Panc1 (cell line): ENCODE measurements around the gene SLC35C1. TPM values are rescaled to one million over a fixed set of nuclear protein-coding genes. Genes with fewer than 3 reads are reported as not detected.

Source experiments
- ATAC-seq: fragments of 200-7000 bp; cut with Tn5 transposase; 2 replicates; pipeline ENCODE4 v1.9.1; 2020; ENCODE audit warnings: mild to moderate bottlenecking, moderate library complexity
- BruUV-seq: library from RNA; stranded (reverse); fragments of 400-500 nt; replicated peaks from 2 replicates; lab custom pipeline; 2021; lab: Mats Ljungman, UMichigan
- CTCF ChIA-PET: fragments of 300-600 bp; sonication (Branson Sonifier 250); formaldehyde crosslinking; loops from one replicate; lab custom pipeline; 2022; ENCODE audit warnings: antibody characterized with exemption; lab: Charles Lee
- POLR2A ChIA-PET: fragments of 300-600 bp; sonication (Branson Sonifier 250); formaldehyde crosslinking; loops from one replicate; lab custom pipeline; 2022; ENCODE audit warnings: antibody characterized with exemption; lab: Charles Lee
- DNase-seq: peaks from one replicate; pipeline ENCODE4 v3.0.0-alpha.2; 2010; ENCODE audit warnings: low read depth, low spot score
- H3K27ac ChIP-seq: 2 replicates; pipeline ENCODE4 v1.5.1; 2011; ENCODE audit warnings: mild to moderate bottlenecking, low read length, inconsistent platforms
- H3K27me3 ChIP-seq: fragments of 200-500 bp; sonication (Bioruptor generic); 2 replicates; pipeline ENCODE4 v1.6.0; 2014; ENCODE audit warnings: low read length, inconsistent platforms; ENCODE audit not compliant: control insufficient read depth, insufficient read depth
- H3K36me3 ChIP-seq: fragments of 200-500 bp; sonication (Bioruptor generic); 2 replicates; pipeline ENCODE4 v1.5.1; 2014; ENCODE audit warnings: inconsistent platforms, mild to moderate bottlenecking, low read length, moderate library complexity; ENCODE audit not compliant: control insufficient read depth, insufficient read depth
- H3K4me1 ChIP-seq: 2 replicates; pipeline ENCODE4 v1.5.1; 2011; ENCODE audit warnings: inconsistent platforms, mild to moderate bottlenecking, low read length, moderate library complexity; ENCODE audit not compliant: control insufficient read depth, insufficient read depth
- H3K4me3 ChIP-seq, 2 experiments: 2 replicates each; pipeline ENCODE4 v1.5.1; 2011 to 2012; ENCODE audit warnings: low read depth in 2 of 2, low read length in 2 of 2, mild to moderate bottlenecking in 2 of 2, inconsistent platforms in 1 of 2, moderate library complexity in 1 of 2
- H3K9me3 ChIP-seq: fragments of 200-500 bp; sonication (Bioruptor generic); 2 replicates; pipeline ENCODE4 v1.5.1; 2014; ENCODE audit warnings: low read depth, mild to moderate bottlenecking, inconsistent platforms, low read length, moderate library complexity; ENCODE audit not compliant: control insufficient read depth, insufficient read depth
- CTCF ChIP-seq: fragments of 450-650 bp; IDR thresholded peaks from 2 replicates; pipeline ENCODE4 v1.5.1; 2017; ENCODE audit warnings: mild to moderate bottlenecking
- POLR2AphosphoS5 ChIP-seq: IDR thresholded peaks from 2 replicates; pipeline ENCODE4 v1.6.1; 2012; ENCODE audit warnings: mild to moderate bottlenecking, low read depth, low read length, moderate library complexity
- REST ChIP-seq, 2 experiments: IDR thresholded peaks; 2 replicates each; pipeline ENCODE4 v1.6.1; 2011 to 2012; ENCODE audit warnings: low read depth in 2 of 2, control low read depth in 1 of 2, low read length in 1 of 2, mild to moderate bottlenecking in 1 of 2, moderate library complexity in 1 of 2; ENCODE audit not compliant: insufficient read depth in 1 of 2
- SIN3A ChIP-seq: IDR thresholded peaks from 2 replicates; pipeline ENCODE4 v1.6.1; 2012; ENCODE audit warnings: low read depth, mild to moderate bottlenecking, low read length, moderate library complexity, borderline replicate concordance; ENCODE audit not compliant: insufficient read depth
- TCF7L2 ChIP-seq: IDR thresholded peaks from 2 replicates; pipeline ENCODE4 v1.6.1; 2011; ENCODE audit warnings: mild to moderate bottlenecking, low read depth, low read length, inconsistent platforms
- in situ Hi-C: cut with HindIII; loops from 2 replicates; pipeline ENCODE4 v1.10.0; 2016; ENCODE audit warnings: low sequenced_read_pairs, low pct_unique_long_range_greater_than_20kb
- intact Hi-C: fragments of 100-400 bp; cut with micrococcal nuclease; formaldehyde crosslinking; loops from one replicate; pipeline ENCODE4 v1.10.0; 2022; ENCODE audit not compliant: unreplicated experiment
- total RNA-seq: library from RNA; stranded (reverse); gene quantifications from one replicate; pipeline ENCODE4 v1.2.1, GENCODE V29; 2021; ENCODE audit not compliant: unreplicated experiment

SLC35C1 gene
- total RNA-seq, 1 experiment from 2014 or later, result 13.4 TPM

DNA sequence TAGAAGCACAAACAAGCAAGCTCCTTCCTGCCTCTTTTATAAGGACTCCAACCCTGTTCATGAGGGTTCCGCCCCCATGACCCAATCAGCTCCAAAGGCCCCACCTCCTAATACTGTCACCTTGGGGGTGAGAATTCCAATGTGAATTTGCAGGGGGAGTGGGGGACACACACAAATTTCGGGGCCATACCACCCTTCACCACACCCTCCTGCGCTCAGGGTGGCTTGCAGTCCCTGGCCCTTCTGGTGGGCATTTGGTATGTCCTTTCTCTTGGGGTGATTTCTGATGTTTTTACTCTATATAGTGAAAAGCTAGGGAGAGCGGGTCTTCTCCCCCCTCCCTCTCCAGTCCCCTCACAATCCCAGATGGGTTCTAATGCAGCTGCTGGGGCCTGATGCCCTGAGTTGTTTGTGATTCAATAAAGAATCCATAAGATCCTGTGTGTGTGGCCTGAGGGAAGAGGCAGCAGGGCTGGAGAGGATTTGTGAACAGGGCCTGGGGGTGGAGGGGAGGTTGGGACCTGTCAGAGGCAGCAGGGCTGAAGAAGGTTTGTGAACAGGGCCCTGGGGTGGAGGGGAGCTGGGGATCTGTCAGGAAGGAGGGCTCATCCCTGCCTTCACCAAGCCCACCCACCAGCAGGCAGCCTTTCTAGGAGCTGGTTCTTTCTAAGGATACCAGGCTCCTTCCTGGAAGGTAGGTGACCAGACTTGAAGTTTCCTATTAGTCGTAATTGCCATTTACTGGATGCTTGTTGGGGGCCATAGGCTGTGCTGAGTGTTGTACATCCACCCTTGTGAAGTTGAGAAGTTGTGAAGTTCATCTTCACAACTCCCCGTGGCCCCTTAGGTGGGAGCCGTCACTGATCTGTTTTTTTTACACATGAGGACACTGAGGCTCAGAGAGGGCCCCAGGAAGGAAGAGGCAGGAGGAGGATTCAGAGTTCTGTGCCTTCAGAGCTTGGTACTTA, 7.9 kb downstream of the SLC35C1 start:
- no peaks in the 10 kb centered on the region for H3K36me3 ChIP-seq
- H3K27ac ChIP-seq, result no peak overlapping the region
- no peak for TF ChIP-seq CTCF
- no peak for TF ChIP-seq REST (IDR thresholded peaks at IDR 0.05; ENCODE audit: insufficient read depth in 1 of 2, low read depth in 2 of 2, low read length in 1 of 2)
- no peak for TF ChIP-seq POLR2AphosphoS5
- no peak for TF ChIP-seq SIN3A
- TF ChIP-seq TCF7L2, result no peak
- DNase-seq (no peak), ATAC-seq (no peak)
- POLR2A ChIA-PET, result no interaction called here
- intact Hi-C loops (no loop called here), in situ Hi-C loops (no loop called here)
- BruUV-seq, result no TSS peak
- H3K4me1 ChIP-seq, result no peaks in the 10 kb centered on the region
- no peaks in the 10 kb centered on the region for H3K9me3 ChIP-seq
- no peaks in the 10 kb centered on the region for H3K27me3 ChIP-seq
- no peak overlapping the region for H3K4me3 ChIP-seq
- CTCF ChIA-PET, result no interaction called here

GRCh38 chr11:45815747-45816146, 10.8 kb downstream of the SLC35C1 start:
- H3K4me3 ChIP-seq, result no peak overlapping the region
- ChIA-PET CTCF (interaction anchor here (0.6 kb wide), 2 partner anchors 27 to 37 kb away, joined by 3 read pairs; no protein-coding TSS in a partner anchor), POLR2A (no interaction called here)
- intact Hi-C loops, result no loop called here
- no peak overlapping the region for H3K27ac ChIP-seq
- in situ Hi-C loops, result no loop called here
- H3K27me3 ChIP-seq, result no peaks in the 10 kb centered on the region
- ATAC-seq (peak; percentile 88), DNase-seq (no peak)
- H3K9me3 ChIP-seq, result no peaks in the 10 kb centered on the region
- H3K36me3 ChIP-seq, result no peaks in the 10 kb centered on the region
- TF ChIP-seq CTCF, result no peak
- TF ChIP-seq POLR2AphosphoS5, result no peak
- TF ChIP-seq SIN3A, result no peak
- TF ChIP-seq TCF7L2, result no peak
- TF ChIP-seq REST (IDR thresholded peaks at IDR 0.05; ENCODE audit: insufficient read depth in 1 of 2, low read depth in 2 of 2, low read length in 1 of 2), result no peak
- H3K4me1 ChIP-seq, result no peaks in the 10 kb centered on the region
- no TSS peak for BruUV-seq
